ENCODE results near the gene LGALSL.

DNA sequence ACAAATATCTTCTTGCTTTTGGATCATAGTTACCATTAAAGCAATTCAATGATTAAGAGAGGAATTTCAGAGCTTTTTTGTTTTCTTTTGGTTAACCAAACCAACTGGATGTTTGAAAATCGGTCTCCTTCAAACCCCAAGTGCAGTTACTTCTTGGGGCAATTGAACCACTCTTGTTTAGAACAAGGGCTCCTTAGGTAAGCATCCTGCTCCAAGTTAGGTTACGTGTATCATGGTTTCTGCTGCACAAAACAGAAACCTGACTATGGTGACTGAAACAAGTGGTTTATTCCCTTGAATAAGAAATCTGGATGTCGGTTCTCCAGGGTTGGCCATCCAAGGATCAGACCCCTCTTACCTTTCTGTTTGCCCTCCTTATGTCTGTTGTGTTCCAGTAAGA lies 16.1 kb upstream of the LGALSL start:
- TF ChIP-seq, protein P1, sequence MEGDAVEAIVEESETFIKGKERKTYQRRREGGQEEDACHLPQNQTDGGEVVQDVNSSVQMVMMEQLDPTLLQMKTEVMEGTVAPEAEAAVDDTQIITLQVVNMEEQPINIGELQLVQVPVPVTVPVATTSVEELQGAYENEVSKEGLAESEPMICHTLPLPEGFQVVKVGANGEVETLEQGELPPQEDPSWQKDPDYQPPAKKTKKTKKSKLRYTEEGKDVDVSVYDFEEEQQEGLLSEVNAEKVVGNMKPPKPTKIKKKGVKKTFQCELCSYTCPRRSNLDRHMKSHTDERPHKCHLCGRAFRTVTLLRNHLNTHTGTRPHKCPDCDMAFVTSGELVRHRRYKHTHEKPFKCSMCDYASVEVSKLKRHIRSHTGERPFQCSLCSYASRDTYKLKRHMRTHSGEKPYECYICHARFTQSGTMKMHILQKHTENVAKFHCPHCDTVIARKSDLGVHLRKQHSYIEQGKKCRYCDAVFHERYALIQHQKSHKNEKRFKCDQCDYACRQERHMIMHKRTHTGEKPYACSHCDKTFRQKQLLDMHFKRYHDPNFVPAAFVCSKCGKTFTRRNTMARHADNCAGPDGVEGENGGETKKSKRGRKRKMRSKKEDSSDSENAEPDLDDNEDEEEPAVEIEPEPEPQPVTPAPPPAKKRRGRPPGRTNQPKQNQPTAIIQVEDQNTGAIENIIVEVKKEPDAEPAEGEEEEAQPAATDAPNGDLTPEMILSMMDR (IDR thresholded peaks at IDR 0.05): no peak
- TF ChIP-seq POLR2A (IDR thresholded peaks at IDR 0.05): no peak
